HG03097 (cell line): Measurements from ENCODE around the gene MAB21L4.

Source experiments
- ATAC-seq: cut with Tn5 transposase; IDR thresholded peaks from one replicate; pipeline ENCODE4 v1.9.1; 2021; ENCODE audit not compliant: unreplicated experiment, low FRiP score

The MAB21L4 gene

GRCh38 chr2:240925568-240926515 is 29.9 kb upstream of the MAB21L4 start:
- no peak for ATAC-seq

- ATAC-seq, result no peak
These were observed 29.2 kb upstream of the MAB21L4 start for GRCh38 chr2:240925191-240925567.

GRCh38 chr2:240922982-240923537 is 27.1 kb upstream of the MAB21L4 start:
- no peak for ATAC-seq

GRCh38 chr2:240922245-240922981 is 26.5 kb upstream of the MAB21L4 start:
- ATAC-seq, result no peak

GRCh38 chr2:240921995-240922244 is 26.0 kb upstream of the MAB21L4 start:
- no peak for ATAC-seq

- ATAC-seq, result no peak
These were observed 25.5 kb upstream of the MAB21L4 start for GRCh38 chr2:240921311-240921994.

- no peak for ATAC-seq
These were observed 24.9 kb upstream of the MAB21L4 start for GRCh38 chr2:240920783-240921231.

- ATAC-seq, result no peak
These were observed 24.1 kb upstream of the MAB21L4 start for GRCh38 chr2:240919786-240920782.

GRCh38 chr2:240919161-240919781 is 23.3 kb upstream of the MAB21L4 start:
- no peak for ATAC-seq

- ATAC-seq, result no peak
These were observed 22.5 kb upstream of the MAB21L4 start for GRCh38 chr2:240918258-240919091.

- no peak for ATAC-seq
These were observed 21.8 kb upstream of the MAB21L4 start for GRCh38 chr2:240917684-240918257.

GRCh38 chr2:240917009-240917683 is 21.2 kb upstream of the MAB21L4 start:
- no peak for ATAC-seq

GRCh38 chr2:240916571-240917008 is 20.6 kb upstream of the MAB21L4 start:
- ATAC-seq, result no peak

GRCh38 chr2:240915526-240916341 is 19.8 kb upstream of the MAB21L4 start:
- no peak for ATAC-seq

- no peak for ATAC-seq
These were observed 18.9 kb upstream of the MAB21L4 start for GRCh38 chr2:240914645-240915525.
